HG03378 (cell line): ENCODE results near the gene BET1.

Experiments
- ATAC-seq: cut with Tn5 transposase; IDR thresholded peaks from one replicate; pipeline ENCODE4 v1.9.1; 2021; ENCODE audit warnings: mild to moderate bottlenecking, moderate library complexity; ENCODE audit not compliant: unreplicated experiment

BET1 gene

GRCh38 chr7:94015538-94015937 lies 11.4 kb upstream of the BET1 start:
- no peak for ATAC-seq

DNA sequence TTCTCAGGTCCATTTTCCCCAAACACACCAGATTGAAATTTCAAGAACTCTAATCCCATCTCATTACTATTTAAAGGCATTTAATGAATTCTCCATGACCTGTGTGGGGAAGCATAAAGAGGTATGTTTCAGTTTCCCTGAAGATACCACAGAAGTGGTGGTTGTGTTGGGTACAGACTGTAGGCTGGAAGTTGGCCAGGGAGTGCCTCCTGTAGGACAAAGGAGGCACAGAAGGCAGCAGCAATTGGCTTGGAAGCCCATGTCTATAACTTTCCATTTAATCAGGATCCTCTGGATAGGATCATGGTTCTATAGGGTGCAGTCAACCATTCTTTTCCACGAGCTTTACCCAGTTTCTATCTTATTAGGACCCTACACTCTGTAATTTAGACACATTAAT lies 8.6 kb upstream of the BET1 start:
- ATAC-seq: no peak

- ATAC-seq: no peak
These were observed 7.7 kb upstream of the BET1 start for GRCh38 chr7:94011714-94012353.

DNA sequence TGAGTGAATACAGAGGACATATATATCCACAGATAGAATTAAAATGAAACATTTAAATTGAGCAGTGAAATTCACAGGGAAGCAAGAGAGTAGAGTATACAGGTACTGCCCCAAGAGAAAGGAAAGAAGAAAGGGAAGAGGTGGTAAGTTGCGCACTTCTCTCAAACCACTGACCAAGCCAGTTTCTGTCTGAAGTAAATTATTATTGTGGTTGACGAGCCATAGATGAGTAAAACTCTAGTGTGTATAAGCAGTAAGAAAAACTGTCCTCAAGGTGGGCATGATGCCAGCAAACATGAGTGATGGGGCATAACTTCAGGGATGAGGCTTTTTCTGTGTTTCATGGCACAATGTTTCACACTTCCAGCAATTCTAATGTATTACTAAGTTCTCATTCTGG lies 4.4 kb upstream of the BET1 start:
- ATAC-seq: no peak

GRCh38 chr7:94005753-94006152 lies 1.6 kb upstream of the BET1 start:
- ATAC-seq: no peak

DNA sequence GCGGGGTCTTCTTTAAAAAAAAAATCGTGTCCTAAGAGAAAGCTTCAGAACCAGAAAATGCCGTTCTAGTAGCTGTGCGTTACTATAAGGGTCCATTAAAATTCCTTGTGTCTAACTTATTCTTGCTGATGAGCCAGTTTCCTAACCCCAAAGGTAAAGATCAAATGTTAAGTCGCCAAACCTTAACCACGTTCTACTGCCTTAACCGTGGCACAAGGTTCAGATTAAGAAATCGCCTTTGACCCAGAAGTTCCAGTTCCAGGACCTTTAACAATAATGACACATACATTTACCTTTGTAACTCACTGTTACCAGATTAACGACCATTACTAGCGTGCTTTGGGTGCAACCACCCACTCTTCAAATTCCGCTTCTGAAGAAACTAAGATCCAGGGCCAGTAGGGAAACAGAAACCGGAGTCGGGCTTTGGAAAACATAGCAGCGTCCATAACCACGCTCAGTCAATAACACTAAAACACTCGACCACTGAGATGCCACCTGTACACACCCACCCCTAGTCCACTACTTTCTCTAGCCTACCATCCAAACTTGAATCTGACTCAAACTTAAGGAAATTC lies 620 bp downstream of the BET1 start:
- peak; percentile 28 for ATAC-seq

- no peak for ATAC-seq
These were observed 2.8 kb downstream of the BET1 start for GRCh38 chr7:94001396-94001795.

DNA sequence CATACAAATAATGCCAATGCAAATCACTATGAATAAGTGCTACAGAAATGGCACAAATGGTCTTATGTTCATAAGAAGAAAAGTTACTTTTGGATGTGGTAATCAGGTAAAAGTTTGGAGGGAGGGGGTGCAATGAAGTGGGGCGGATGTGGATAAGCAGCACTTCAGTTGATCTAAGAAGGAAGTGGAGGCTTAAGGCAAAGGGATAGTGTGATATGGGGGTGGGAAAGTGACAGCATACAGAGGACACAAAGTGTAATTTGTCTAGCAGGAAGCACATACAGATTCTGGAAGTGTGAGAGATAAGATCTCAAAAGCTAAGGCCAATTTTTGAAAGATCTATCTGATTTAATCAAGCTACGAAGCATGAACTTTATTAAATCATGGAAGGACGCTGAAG lies 6.3 kb downstream of the BET1 start:
- no peak for ATAC-seq

GRCh38 chr7:93992421-93993110 lies 11.6 kb downstream of the BET1 start:
- ATAC-seq: no peak

DNA sequence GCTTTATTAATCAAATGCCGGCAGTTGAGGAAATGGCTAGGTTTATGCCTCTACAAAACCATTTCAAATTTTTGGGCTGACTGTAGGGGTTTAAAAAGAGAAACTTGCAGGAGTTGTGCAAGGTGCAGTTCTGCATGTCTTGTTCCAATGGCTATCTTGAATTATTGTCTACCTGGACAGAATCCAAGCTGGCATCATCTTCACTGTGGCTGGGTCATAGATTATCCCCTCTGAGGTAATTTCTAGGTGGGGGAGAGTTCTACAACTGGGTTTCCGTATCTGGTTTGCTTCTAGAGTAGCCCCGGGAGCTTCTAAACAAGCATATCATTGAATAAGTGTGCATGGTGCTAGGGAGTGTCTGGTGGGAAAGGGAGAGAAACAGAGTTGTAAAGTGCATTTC lies 16.9 kb downstream of the BET1 start:
- ATAC-seq: no peak

DNA sequence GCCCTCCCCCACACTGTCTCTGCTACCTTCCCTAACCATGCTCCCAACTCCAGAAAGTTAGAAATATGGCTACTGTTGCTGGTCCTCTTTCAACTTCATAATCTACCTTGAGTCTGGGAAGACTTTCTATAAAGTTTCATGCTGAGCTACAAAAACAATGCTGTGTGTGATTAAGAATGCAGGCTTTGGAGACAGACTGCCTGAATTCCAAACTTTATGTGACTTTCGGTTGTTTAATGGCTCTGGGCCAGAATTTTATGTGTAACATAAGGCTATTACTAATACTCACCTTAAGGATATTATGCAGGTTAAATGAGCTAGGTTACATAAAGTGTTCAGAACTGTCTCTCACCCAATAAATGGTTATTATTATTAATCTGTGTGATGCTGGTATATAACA lies 19.1 kb downstream of the BET1 start:
- no peak for ATAC-seq

DNA sequence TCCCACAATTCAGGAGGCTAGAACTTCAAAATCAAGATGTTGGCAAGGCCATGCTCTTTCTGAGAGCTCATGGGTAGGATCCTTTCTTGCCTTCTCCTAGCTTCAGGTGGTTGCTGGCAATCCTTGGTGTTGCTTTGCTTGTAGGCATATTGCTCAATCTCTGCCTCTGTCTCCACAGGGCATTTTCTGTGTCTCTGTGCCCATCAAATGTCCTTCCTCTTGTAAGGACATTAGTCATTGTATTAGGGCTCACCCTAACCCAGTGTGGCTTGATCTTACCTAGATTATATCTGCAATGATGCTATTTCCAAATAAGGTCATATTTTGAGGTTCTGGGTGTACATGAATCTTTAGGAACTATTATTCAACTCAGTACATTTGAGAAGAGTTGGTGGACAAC lies 20.1 kb downstream of the BET1 start:
- no peak for ATAC-seq

DNA sequence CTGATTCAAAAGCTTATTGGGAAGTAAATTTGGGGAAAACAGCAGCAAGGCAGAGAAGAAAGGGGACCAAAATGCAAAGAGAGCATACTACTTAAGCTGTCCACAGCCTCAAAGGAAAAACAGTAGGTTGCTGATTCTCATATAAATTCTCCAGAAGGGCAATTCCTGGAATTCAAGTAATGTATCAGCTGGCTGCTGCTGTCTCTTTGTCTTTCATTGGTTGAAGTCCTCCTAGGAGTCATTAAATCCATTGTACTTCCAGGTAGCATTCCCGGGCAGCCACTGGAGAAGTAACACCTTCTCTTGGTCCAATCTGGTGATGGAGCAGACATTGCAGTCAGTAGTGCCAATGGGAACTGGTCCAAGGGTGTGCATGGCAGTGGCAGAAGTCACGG lies 22.7 kb downstream of the BET1 start:
- ATAC-seq: no peak

DNA sequence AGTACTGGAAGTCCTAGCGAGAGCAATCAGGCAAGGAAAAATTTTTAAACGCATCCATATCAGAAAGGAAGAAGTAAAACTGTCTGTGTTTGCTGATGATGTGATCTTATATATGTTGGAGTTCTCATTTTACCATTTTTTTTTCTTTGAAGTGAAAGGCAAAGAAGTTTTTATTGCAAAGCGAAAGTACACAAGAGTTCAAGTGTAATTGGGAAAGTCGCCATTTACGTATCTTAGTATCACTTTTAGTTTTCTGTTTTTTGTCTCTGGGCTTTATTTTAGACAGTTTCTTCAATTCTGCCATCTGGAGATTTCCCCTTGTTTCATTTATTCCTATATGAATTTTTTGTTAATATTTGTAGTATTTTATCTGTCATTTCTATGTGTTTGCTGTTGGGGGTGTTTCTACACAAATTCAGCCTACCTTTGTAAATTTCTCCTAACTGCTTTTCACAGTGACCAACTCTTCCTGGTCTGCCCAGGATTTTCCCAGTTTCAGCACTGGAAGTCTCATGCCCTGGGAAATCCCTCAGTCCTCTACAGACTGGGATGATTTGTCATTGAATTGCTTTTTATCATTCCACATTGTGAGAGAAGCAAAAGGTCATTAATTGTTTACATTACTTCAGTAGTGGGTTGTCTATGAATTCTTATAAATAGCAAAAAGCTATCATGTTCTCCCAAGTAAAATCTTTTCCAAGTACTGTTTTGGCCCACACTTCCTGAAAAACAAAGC lies 23.2 kb downstream of the BET1 start:
- no peak for ATAC-seq

- ATAC-seq: no peak
These were observed 26.8 kb downstream of the BET1 start for GRCh38 chr7:93977211-93977950.

- ATAC-seq: no peak
These were observed 31.0 kb downstream of the BET1 start for GRCh38 chr7:93973134-93973533.

DNA sequence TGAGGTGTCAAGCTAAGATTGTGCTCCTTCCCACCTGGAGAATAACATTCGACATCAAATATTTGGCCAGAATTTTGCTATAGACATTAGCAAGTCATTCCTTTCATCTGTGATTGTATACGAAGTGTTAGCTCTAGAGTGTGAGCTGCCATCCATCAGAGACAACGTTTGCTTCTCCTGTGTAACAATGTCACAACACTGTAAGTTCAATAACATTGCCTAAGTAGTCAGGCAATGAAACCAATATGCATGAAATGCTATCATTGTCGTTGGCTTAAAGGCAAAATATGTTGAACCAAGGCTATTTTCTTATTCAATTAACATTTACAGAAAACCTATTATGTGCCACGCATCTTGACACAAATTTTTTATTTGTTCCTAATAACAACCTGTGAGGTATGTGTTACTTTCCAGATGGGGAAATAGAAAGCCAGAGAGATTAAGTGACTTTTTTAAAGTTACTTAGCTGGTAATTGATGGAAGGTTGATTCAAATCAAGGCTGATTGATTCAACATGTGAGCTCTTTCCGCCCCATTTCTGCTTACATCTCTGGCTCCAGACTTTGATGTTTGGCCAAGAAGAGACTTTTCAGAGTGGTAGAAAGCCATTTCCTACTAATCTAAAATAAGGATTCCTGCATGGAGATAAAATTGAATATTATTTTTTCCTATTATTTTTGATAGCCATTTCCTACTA lies 32.0 kb downstream of the BET1 start:
- no peak for ATAC-seq

DNA sequence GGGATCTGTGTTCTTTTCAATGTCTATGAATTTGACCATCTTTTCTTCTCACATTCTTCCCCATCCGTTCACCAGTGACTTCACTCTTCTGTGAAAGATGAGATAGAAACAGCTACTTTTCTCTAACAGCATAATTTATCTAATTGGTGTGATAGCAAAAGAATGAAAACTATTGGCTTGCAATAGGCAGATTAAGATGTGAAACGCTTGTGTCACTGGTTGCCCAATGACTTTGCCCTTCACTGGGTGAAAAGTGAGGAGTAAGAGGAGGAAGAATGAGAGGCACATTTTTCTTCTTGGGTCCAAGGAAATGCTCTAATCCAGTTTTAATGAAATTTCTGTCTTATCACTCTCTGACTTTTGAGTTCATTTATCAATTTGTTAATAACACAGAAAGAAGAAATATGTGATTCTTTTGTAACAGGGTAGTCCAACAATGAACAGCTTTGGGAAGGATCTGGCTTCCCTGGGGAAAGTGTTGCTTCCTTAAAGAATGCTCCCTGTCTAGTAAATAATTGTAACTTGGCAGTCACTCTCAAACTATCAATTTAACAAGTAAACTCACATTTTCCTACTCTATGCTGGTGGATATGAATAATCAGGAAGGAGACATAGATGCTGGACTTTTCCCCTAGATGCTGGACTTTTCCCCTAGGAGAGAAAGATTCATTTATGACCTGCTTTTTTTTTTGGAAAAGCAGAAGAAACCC lies 35.1 kb downstream of the BET1 start:
- ATAC-seq: no peak

- ATAC-seq: no peak
These were observed 39.3 kb downstream of the BET1 start for GRCh38 chr7:93964813-93965212.

DNA sequence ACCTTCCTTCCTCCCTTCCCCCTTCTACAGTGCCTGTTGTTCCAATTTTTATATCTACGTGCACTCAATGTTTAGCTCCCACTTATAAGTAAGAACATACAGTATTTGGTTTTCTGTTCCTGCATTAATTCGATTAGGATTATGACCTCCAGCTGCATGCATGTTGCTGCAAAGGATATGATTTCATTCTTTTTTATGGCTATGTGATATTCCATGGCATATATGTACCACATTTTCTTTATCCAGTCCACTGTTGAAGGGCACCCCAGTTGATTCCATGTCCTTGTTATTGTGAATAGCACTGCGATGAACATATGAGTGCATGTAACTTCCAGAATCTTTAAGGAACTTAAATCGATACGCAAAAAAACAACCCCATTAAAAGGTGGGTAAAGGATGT lies 39.9 kb downstream of the BET1 start:
- no peak for ATAC-seq
